Activated naive CD8-positive, alpha-beta T cell treated with anti-CD3 and anti-CD28 coated beads for 36 hours (primary cell): ENCODE measurements around the gene IFT43. TPM values are rescaled to one million over a fixed set of nuclear protein-coding genes. Genes with fewer than 3 reads are reported as not detected.
A peak's percentile ranks its signal among the peaks of the same experiment; 100 is the strongest.

ENCODE experiments used
- DNase-seq: peaks from one replicate; pipeline ENCODE4 v3.0.0; 2021
- H3K27ac Mint-ChIP-seq: one replicate; pipeline ENCODE4 v1.8.0; 2022; ENCODE audit warnings: mild to moderate bottlenecking, moderate library complexity, mixed read lengths
- H3K27me3 Mint-ChIP-seq: one replicate; pipeline ENCODE4 v1.8.0; 2022; ENCODE audit warnings: mild to moderate bottlenecking, mixed read lengths
- H3K36me3 Mint-ChIP-seq: one replicate; pipeline ENCODE4 v1.8.0; 2021; ENCODE audit warnings: mild to moderate bottlenecking, mixed read lengths
- H3K4me1 Mint-ChIP-seq: one replicate; pipeline ENCODE4 v1.8.0; 2021; ENCODE audit warnings: mixed read lengths
- H3K4me3 Mint-ChIP-seq: one replicate; pipeline ENCODE4 v1.8.0; 2022; ENCODE audit warnings: mild to moderate bottlenecking, moderate library complexity, mixed read lengths
- H3K9me3 Mint-ChIP-seq: one replicate; pipeline ENCODE4 v1.8.0; 2022; ENCODE audit warnings: mixed read lengths
- total RNA-seq, 2 experiments: library from RNA; stranded (reverse); gene quantifications; one replicate each; pipeline ENCODE4 v1.2.3, GENCODE V29; 2021

IFT43 gene
- total RNA-seq, 2 experiments from 2014 or later, result 9.0 to 9.7 TPM

DNA sequence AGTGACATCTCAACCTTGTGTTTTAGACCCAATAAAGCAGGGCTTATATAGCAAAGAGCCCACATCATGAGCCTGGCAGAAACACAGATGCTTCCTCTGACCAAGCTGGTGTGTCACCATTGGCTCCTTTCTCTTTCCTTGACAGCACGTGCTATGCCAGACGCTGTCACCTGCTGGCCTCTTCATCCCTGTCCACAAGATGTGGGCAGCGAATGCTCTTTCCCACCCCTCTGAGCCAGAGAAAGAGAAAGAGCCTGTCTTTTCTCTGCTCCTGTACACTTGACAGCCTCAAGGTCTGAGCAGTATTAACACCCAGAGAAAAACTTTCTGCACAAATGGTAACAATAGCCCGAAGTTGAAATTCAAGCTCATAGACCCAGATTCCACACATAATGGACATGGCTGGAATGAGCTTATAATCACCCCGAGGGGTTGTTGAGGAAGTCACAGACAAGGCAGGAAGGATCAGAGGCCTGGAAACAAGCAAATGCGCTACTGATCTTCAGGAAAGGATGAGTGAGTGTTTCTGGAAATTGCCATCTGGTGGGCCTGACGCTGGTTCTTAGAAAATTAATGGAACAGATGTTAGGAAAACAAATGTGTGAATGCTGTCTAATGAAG lies 12.7 kb upstream of the IFT43 start:
- Mint-ChIP-seq H3K27ac (no peak overlapping the region), H3K36me3 (no peaks in the 10 kb centered on the region), H3K4me1 (no peaks in the 10 kb centered on the region), H3K4me3 (no peak overlapping the region), H3K27me3 (no peaks in the 10 kb centered on the region), H3K9me3 (no peaks in the 10 kb centered on the region)
- no peak for DNase-seq

DNA sequence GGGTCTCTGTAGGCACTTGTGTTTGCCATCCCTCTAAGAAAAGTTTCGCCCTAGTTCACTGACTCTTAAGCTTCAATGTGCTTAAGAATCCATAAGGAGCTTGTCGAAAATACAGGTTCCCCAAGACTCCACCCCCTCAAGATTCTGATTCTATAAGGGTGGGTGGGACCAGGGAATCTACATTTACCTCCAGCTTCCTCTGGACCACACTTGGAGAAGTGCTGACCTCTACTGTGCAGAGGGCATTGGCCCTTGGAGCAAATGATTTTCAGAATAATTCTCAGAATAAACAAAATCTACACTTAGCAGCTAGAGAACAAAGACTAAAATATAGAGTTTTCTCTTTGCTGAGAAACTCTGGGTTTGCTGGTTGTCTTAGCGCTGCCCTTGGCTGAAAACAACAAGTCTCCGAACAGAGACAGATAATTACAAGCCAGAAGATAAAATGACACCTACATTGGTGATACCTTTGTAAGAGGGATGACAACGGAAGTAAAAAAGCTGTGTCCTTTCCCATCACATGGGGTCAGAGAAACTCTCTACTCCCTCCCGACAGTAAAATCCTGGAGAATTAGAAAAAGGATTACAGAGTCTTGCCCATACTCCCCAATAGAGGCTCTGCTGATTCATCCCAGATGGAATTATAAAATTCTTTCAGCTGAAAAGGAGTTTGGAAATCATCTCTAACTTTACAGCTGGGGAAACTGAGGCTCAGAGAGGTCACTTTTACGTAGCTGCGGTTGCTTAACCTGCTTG lies 8.6 kb upstream of the IFT43 start:
- peaks cover 26% of the 10 kb centered on the region for H3K4me1 Mint-ChIP-seq
- no peak overlapping the region for H3K4me3 Mint-ChIP-seq
- H3K27ac Mint-ChIP-seq, result no peak overlapping the region
- no peak for DNase-seq
- no peaks in the 10 kb centered on the region for H3K27me3 Mint-ChIP-seq
- no peaks in the 10 kb centered on the region for H3K9me3 Mint-ChIP-seq
- H3K36me3 Mint-ChIP-seq, result no peaks in the 10 kb centered on the region

DNA sequence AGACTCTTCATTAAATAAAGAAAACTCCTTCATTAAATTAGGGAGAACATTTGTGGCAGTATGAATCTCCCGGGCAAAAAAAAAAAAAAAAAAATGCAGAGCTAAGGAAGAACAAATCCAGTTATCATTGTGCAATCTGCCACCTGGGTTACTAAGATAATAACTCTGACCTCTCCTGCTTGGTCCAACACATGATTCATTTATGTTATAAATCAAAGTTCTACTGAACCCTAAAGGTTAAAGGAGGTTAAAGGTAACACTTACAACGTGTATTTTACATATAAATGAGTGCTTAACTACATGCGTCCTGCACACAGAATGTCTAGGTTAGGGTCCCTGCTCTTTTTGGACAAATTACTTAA lies 8.0 kb upstream of the IFT43 start:
- no peaks in the 10 kb centered on the region for H3K9me3 Mint-ChIP-seq

DNA sequence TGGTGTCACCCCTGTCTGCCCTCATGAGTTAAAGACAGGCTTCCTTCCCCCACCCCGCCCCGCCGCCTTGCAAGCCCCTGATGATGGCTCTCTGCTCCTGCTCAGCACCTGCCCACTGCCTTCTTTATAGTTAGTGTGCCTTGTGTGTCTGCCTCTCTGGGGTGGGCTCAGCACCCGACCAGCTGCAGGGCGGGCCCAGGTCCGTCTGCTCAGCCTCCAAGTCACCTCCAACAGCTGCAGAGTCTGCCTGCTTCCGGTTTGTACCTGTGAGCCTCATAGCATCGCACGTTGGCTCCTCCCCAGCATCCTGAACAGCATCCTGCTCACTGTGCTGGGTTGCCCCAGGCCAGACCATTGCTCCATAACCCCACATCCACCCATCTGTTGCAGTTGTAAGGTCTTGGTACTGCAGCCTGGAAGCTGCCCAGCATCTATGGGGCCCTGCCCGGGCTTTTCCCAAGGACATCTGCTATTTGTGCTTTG lies 7.3 kb upstream of the IFT43 start:
- H3K4me3 Mint-ChIP-seq, result no peak overlapping the region
- no peak for DNase-seq
- peaks cover 30% of the 10 kb centered on the region for H3K4me1 Mint-ChIP-seq
- peak overlapping the region; percentile 56 for H3K27ac Mint-ChIP-seq
- H3K27me3 Mint-ChIP-seq, result no peaks in the 10 kb centered on the region
- no peaks in the 10 kb centered on the region for H3K9me3 Mint-ChIP-seq
- no peaks in the 10 kb centered on the region for H3K36me3 Mint-ChIP-seq

More for the DNA sequence above, 8.0 kb upstream of the IFT43 start:
- Mint-ChIP-seq H3K36me3 (no peaks in the 10 kb centered on the region), H3K4me1 (peaks cover 26% of the 10 kb centered on the region), H3K27ac (no peak overlapping the region), H3K27me3 (no peaks in the 10 kb centered on the region), H3K4me3 (no peak overlapping the region)
- no peak for DNase-seq

DNA sequence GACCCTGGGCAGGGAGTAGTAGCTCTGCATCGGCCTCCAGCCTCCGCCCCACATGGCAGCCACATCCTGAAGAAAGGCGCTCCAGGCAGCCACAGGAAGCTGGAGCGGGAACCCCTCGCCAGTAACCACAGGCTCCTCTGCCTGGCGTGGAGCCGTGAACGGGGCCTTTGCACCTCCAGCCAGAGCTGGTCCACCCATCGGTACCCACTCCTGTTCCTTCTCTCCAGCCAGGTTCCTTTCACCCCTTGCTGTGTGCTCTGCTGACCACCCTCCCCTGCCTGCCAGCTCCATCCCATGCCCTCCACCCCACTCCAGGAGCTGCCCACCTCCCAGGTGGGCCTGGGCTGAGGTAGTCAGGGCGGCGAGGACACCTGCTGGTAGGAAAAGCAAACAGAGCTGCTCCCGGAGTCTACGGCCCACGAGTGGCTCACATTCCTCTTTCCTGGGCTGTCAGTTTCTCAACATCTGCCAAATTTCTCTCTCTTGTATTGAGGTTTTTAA lies 6.4 kb upstream of the IFT43 start:
- Mint-ChIP-seq H3K4me3 (no peak overlapping the region), H3K4me1 (peaks cover 30% of the 10 kb centered on the region), H3K9me3 (no peaks in the 10 kb centered on the region), H3K27ac (no peak overlapping the region), H3K27me3 (no peaks in the 10 kb centered on the region), H3K36me3 (no peaks in the 10 kb centered on the region)
- peak; percentile 20 for DNase-seq

DNA sequence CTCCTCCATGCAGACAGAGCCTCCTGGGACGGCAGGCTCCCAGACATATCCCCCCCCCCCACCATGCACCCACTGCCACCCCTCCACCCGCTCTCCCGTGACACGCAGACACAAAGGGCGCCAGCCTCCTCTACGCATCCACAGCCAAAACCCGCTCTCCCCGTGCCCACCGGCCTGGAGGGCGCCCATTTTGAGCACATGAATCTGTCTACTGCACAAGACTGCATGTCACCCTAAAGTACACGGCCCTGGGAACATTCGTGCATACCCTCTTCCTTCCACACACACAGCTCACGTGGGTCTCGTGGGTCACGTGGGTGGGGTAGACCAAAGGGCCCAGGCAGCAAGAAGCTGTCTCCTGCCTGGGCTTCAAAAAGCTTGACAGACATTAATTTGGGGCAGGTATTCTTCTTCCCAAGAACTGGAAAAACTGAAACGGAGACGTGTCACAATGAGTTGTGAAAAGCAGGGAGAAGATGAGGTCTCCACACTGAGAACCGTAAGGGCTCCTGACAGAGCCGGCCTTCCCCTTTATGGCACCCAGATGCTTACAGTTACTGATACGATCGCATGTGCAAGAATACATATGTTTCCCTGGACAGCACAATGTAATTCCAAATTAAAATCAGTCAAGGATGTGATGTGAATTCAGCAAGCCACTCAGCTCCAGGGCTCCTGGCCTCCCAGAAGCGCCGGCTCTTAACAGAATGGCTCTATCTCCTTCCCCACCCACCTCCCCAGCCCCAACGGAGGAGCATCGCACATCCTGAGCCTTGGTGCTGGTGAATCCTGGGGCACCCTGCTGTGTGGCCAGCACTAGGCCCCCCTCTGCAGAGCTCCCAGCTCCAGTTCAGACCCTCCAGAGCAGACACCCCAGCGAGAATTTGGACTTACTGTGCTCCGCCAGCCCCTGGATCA lies 5.7 kb upstream of the IFT43 start:
- Mint-ChIP-seq H3K9me3 (no peaks in the 10 kb centered on the region), H3K4me1 (peaks cover 30% of the 10 kb centered on the region), H3K27me3 (no peaks in the 10 kb centered on the region), H3K4me3 (peak overlapping the region; percentile 11), H3K36me3 (no peaks in the 10 kb centered on the region), H3K27ac (no peak overlapping the region)
- DNase-seq, result no peak

DNA sequence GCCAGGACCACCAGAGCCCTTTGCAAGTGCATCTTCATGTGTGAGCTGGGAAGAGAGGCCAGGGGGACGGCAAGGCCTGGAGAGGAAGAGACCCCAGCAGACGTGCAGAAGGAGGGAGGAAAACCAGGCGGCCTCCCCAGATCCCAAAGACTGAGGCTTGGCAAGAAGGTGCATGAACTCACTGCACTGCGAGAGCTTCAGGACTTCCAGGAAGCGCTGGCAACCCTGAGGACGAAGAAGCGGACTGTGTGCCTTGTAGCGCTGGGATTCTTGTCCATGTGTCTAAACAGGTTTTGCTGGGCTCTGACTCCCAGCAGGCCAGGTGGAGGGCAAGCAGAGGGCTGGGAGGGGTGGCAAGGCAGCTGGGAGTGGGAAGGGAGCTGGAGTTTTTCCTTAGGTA lies 4.7 kb upstream of the IFT43 start:
- no peak overlapping the region for H3K27ac Mint-ChIP-seq
- H3K36me3 Mint-ChIP-seq, result no peaks in the 10 kb centered on the region
- H3K4me1 Mint-ChIP-seq, result peaks cover 33% of the 10 kb centered on the region
- H3K27me3 Mint-ChIP-seq, result no peaks in the 10 kb centered on the region
- no peaks in the 10 kb centered on the region for H3K9me3 Mint-ChIP-seq
- peak overlapping the region; percentile 83 for H3K4me3 Mint-ChIP-seq
- no peak for DNase-seq

DNA sequence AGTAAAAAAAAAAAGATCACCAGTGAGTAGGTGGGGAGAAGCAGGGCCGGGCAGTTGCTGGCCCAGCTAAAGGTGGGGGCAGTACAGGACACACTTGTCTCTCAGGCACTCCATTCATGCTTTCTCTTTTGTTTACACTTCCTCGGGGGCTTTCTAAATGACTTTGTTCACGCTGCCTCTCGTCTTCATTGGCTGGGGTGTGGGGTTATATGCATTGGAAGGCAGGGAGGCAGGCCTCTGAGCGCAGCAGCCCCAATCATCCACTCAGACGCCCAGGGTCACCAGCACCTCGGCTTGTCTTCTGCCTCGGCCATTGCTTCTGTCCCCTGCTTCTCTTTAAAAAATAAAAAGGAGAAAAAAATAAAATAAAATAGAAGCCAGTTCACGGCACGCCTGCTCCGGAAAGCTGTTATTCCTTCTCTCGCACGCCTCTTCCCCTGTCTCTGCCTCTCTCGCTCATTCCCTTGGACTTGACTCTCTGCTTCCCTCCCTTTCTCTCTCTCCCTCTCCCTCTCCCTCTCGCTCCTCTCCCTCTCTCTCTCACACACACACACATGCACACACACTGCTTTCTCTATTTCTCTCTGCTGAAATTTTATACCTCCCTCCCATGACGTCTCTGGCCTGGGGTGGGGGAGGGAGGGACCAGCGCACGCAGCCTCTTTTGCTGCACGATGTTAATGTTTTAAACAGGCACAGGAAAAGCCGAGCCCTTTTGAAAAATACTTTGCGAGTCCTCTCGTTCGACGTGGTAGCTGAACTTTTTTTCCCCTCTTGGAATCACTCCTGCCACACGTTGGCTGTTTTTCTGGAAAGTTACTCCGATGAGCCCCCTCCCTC lies 3.9 kb upstream of the IFT43 start, which contains the start of gene TGFB3:
Gene TGFB3 (minus strand): TSS at position 570 of the 840 bp plus-strand sequence. CDS start 1,102 bp downstream, outside the sequence.
- Mint-ChIP-seq H3K4me3 (peak within 1 kb of the TSS; percentile 83), H3K27me3 (no peaks in the 10 kb centered on the region), H3K9me3 (no peaks in the 10 kb centered on the region), H3K4me1 (peaks cover 39% of the 10 kb centered on the region), H3K36me3 (no peaks in the 10 kb centered on the region), H3K27ac (peak within 1 kb of the TSS; percentile 80)
- peak; percentile 59 for DNase-seq

DNA sequence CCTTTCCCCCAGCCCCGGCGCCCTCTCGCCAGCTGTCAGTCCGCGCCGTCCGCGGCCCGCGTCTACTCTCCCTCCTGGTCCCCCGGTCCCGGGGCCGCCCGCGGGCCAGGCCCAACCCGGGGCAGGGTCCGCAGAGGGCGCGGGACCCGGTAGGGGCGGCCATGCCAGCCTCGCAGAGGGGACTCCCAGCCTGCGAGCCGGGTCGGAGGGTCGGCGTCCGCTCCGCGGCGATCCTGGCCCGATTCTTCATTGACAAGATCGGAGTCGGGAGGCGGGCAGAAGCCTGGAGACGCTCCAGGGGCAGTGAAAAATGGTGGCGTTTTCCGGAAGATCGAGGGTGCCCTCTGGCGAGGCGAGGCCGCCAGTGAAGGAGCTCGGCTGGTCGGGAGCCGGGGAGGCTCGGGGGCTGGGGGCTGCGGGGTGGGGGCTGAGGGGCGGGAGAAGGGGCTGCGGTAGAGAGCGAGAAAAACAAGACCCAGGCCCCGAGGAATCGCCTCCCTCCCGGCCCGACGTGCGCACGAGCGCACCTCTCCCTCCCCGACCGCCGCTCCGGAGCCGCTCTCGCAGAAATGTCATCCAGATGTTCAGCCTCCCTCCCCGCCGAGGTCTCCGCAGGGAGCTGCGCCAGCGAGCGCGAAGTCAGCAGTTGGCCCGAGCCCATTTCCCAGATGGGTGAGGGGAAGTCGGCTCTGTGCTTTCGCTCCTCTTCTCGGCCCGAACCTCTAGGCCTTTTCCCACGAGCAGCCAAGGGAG lies 3.1 kb upstream of the IFT43 start:
- Mint-ChIP-seq H3K27me3 (no peaks in the 10 kb centered on the region), H3K36me3 (no peaks in the 10 kb centered on the region), H3K4me3 (peak overlapping the region; percentile 83), H3K4me1 (peaks cover 43% of the 10 kb centered on the region), H3K27ac (peak overlapping the region; percentile 80), H3K9me3 (no peaks in the 10 kb centered on the region)
- DNase-seq, result peak; percentile 74

DNA sequence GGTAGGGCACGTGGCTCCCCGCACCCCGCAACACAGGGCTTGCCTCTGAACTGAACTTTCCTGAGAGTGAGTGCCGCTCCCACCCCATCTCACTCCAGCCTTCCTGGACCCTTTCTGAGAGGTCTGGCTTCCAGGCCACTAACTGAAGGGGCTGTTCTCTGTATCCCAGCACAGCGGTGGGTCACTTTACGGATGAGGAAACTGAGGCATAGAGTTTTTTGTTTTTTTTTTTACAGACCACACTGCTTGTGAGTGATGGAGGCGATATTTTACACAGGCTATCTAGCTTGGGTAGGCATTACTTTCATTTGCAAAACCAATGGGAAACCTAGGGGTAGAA lies 2.6 kb upstream of the IFT43 start:
- no peaks in the 10 kb centered on the region for H3K27me3 Mint-ChIP-seq
- no peaks in the 10 kb centered on the region for H3K9me3 Mint-ChIP-seq
- peaks cover 43% of the 10 kb centered on the region for H3K4me1 Mint-ChIP-seq
- no peak for DNase-seq
- peak overlapping the region; percentile 56 for H3K27ac Mint-ChIP-seq
- peak overlapping the region; percentile 68 for H3K4me3 Mint-ChIP-seq
- H3K36me3 Mint-ChIP-seq, result no peaks in the 10 kb centered on the region

DNA sequence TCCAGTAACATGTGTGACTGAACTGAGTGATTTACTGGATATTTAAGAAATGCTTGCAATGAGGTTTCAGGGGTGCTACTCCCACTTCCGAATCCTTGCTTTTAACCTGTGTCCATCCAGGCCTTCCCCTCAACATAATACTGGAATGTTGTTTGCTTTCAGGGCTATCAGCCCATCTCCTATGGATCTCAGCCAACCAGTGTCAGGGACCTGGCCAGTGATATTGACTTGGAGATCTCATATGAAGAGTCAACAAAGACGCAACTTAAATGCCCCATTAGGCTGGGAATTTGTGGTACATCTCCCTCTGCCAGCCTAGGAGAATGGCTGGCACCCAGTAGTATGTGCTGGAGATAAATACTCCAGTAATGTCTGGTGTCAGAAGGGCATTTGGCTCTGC lies 889 bp upstream of the IFT43 start:
- no peaks in the 10 kb centered on the region for H3K36me3 Mint-ChIP-seq
- no peaks in the 10 kb centered on the region for H3K9me3 Mint-ChIP-seq
- H3K27me3 Mint-ChIP-seq, result no peaks in the 10 kb centered on the region
- no peak overlapping the region for H3K4me3 Mint-ChIP-seq
- H3K27ac Mint-ChIP-seq, result no peak overlapping the region
- no peak for DNase-seq
- peaks cover 35% of the 10 kb centered on the region for H3K4me1 Mint-ChIP-seq

DNA sequence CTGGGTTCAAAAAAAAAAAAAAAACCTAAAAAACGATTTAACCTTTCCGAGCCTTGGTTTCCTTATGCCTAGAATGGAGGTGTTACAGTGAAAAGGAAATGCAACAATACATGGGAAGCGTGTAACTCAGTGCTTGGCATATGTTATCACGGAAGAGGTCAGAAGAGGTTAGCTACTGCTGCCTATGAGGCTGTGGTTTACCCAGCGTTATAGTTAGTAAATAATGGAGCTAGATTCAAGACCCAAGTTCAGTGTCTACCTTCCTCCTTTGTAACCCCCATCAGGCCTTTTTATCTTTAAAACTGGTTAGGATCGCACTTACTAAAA lies 839 bp downstream of the IFT43 start:
- no peaks in the 10 kb centered on the region for H3K27me3 Mint-ChIP-seq
- no peaks in the 10 kb centered on the region for H3K9me3 Mint-ChIP-seq
- DNase-seq, result no peak
- H3K36me3 Mint-ChIP-seq, result no peaks in the 10 kb centered on the region
- no peak overlapping the region for H3K27ac Mint-ChIP-seq
- peaks cover 20% of the 10 kb centered on the region for H3K4me1 Mint-ChIP-seq
- H3K4me3 Mint-ChIP-seq, result peak overlapping the region; percentile 87

DNA sequence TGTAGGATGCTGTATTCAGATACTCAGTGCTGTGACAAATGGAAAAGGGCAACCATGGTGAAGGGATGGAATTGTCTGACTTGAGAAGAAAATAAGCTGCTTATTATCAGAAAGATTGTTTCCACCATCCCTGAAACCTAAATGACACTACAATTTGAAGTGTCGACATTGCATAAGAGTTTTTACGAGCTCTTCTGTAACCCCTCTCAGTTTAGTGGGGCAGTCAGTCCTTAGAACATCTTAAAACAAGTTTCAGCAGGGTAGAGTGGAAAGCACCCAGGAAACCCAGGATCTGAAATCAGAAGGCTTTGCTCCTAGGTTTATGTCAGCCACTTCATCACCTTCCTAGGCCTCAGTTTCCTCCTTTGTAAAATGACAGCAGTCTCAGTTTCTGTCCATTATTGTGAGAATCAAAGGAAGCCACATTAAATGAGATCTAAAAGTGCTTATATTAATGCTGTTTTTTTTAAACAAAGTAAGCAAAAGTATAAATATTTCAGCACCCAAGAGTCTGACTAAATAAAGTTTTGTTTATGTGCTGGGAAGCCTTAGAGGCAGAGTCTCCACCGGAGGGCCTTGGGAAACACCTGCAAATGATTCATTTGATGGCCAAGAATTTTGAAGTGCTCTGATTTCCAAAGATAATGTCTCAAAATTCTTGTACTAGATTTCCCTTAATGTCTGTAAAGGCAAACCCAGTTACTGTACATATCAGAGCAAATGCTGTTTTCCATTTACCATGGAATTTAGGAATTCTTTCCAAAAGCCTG lies 1.8 kb downstream of the IFT43 start:
- H3K36me3 Mint-ChIP-seq, result no peaks in the 10 kb centered on the region
- no peak for DNase-seq
- no peaks in the 10 kb centered on the region for H3K9me3 Mint-ChIP-seq
- H3K27me3 Mint-ChIP-seq, result no peaks in the 10 kb centered on the region
- H3K4me3 Mint-ChIP-seq, result no peak overlapping the region
- H3K4me1 Mint-ChIP-seq, result peaks cover 16% of the 10 kb centered on the region
- H3K27ac Mint-ChIP-seq, result no peak overlapping the region
